A549 (cell line): Measurements from ENCODE around the gene CFAP70. TPM values are rescaled to one million over a fixed set of nuclear protein-coding genes. Genes with fewer than 3 reads are reported as not detected.

Experiments used
- ATAC-seq, 2 experiments: fragments of 200-7000 bp in 1 of 2; fragments of >200 bp in 1 of 2; cut with Nextera tagmentation in 1 of 2; cut with Tn5 transposase in 1 of 2; 3 replicates each; pipeline versions ENCODE4 v1.8.0 to v1.9.1; 2018 to 2020; ENCODE audit warnings: mild to moderate bottlenecking in 1 of 2, moderate library complexity in 1 of 2
- CTCF ChIA-PET: fragments of 300-600 bp; sonication (Branson Sonifier 250); formaldehyde crosslinking; extraction: SDS; loops from one replicate; lab custom pipeline; 2021; ENCODE audit warnings: antibody characterized with exemption, inconsistent platforms; lab: Yijun Ruan, JAX
- POLR2A ChIA-PET: fragments of 350-600 bp; formaldehyde crosslinking; extraction: SDS; loops from one replicate; lab custom pipeline; 2021; ENCODE audit warnings: antibody characterized with exemption, inconsistent platforms; lab: Yijun Ruan, JAX
- DNase-seq, 2 experiments: peaks; one replicate each; pipeline versions ENCODE4 v3.0.0 to v3.0.0-alpha.2; 2011 to 2016; ENCODE audit warnings: low read depth in 1 of 2, low spot score in 1 of 2
- FAIRE-seq: peaks from 2 replicates; lab custom pipeline; 2011; peaks lifted over from hg19 to GRCh38; lab: Jason Lieb, UNC
- H3K27ac ChIP-seq, 2 experiments: fragments of >200 bp; sonication (Bioruptor Twin); formaldehyde crosslinking; 3 replicates each; pipeline ENCODE4 v1.5.1; 2016 to 2017
- H3K4me1 ChIP-seq: fragments of >200 bp; sonication (Bioruptor Twin); formaldehyde crosslinking; 3 replicates; pipeline ENCODE4 v1.6.1; 2016
- H3K4me2 ChIP-seq: fragments of >200 bp; sonication (Bioruptor Twin); formaldehyde crosslinking; 3 replicates; pipeline ENCODE4 v1.6.1; 2016
- H3K4me3 ChIP-seq: fragments of >200 bp; sonication (Bioruptor Twin); formaldehyde crosslinking; 3 replicates; pipeline ENCODE4 v1.5.1; 2016
- H3K9me3 ChIP-seq: fragments of >200 bp; sonication (Bioruptor Twin); formaldehyde crosslinking; 3 replicates; pipeline ENCODE4 v1.6.1; 2016
- CBX8 ChIP-seq: fragments of 200-600 bp; sonication (generic); IDR thresholded peaks from 2 replicates; pipeline ENCODE4 v1.6.1; 2016
- CEBPB ChIP-seq, 2 experiments: fragments of >200 bp in 1 of 2; sonication (Bioruptor Twin) in 1 of 2; formaldehyde crosslinking in 1 of 2; IDR thresholded peaks; 2 replicates each; pipeline ENCODE4 v1.6.1; 2012 to 2016
- CHD2 ChIP-seq: fragments of 150-350 bp; IDR thresholded peaks from 2 replicates; pipeline ENCODE4 v1.6.1; 2014; ENCODE audit warnings: low read length; ENCODE audit not compliant: partially characterized antibody
- CTCF ChIP-seq: fragments of >200 bp; sonication (Bioruptor Twin); formaldehyde crosslinking; IDR thresholded peaks from 3 replicates; pipeline ENCODE4 v1.5.1; 2016
- E2F6 ChIP-seq: IDR thresholded peaks from 2 replicates; pipeline ENCODE4 v1.6.1; 2012; ENCODE audit warnings: low read depth, borderline replicate concordance
- EHF ChIP-seq: fragments of 250-450 bp; sonication (Bioruptor Pico); IDR thresholded peaks from 2 replicates; pipeline ENCODE4 v1.5.0; 2020; ENCODE audit warnings: mild to moderate bottlenecking
- EHMT2 ChIP-seq: fragments of 200-600 bp; sonication (generic); IDR thresholded peaks from 2 replicates; pipeline ENCODE4 v1.6.1; 2016; ENCODE audit warnings: antibody characterized with exemption, low read depth, mild to moderate bottlenecking, moderate library complexity
- HDAC2 ChIP-seq: fragments of 200-600 bp; sonication (generic); IDR thresholded peaks from 2 replicates; pipeline ENCODE4 v1.6.1; 2016
- HOXA7 ChIP-seq: fragments of 250-450 bp; sonication (Bioruptor Pico); IDR thresholded peaks from 2 replicates; pipeline ENCODE4 v1.5.0; 2020; ENCODE audit warnings: mild to moderate bottlenecking, moderate library complexity
- HOXB13 ChIP-seq: fragments of 250-450 bp; sonication (Bioruptor Pico); IDR thresholded peaks from 2 replicates; pipeline ENCODE4 v1.5.0; 2020; ENCODE audit warnings: low read depth, mild to moderate bottlenecking, moderate library complexity
- HOXB5 ChIP-seq: fragments of 250-450 bp; sonication (Bioruptor Pico); IDR thresholded peaks from 2 replicates; pipeline ENCODE4 v1.5.0; 2020; ENCODE audit warnings: mild to moderate bottlenecking, moderate library complexity
- KDM1A ChIP-seq: fragments of 200-600 bp; sonication (generic); IDR thresholded peaks from 2 replicates; pipeline ENCODE4 v1.6.1; 2016; ENCODE audit warnings: low read depth, mild to moderate bottlenecking
- MAFK ChIP-seq: fragments of 450-650 bp; IDR thresholded peaks from 2 replicates; pipeline ENCODE4 v1.6.1; 2014; ENCODE audit not compliant: partially characterized antibody
- POLR2AphosphoS2 ChIP-seq: conservative IDR thresholded peaks from 2 replicates; pipeline ENCODE4 v1.6.1; 2012; ENCODE audit warnings: low read length, improper control_type of control experiment, inconsistent platforms
- RAD21 ChIP-seq, 2 experiments: fragments of >200 bp in 1 of 2; sonication (Bioruptor Twin) in 1 of 2; formaldehyde crosslinking in 1 of 2; IDR thresholded peaks in 1 of 2; conservative IDR thresholded peaks in 1 of 2; 2 replicates in 1 of 2; 3 replicates in 1 of 2; pipeline ENCODE4 v1.6.1; 2012 to 2018; ENCODE audit warnings: inconsistent platforms in 1 of 2
- TFCP2L1 ChIP-seq: fragments of 250-450 bp; sonication (Bioruptor Pico); IDR thresholded peaks from 2 replicates; pipeline ENCODE4 v1.5.0; 2021; ENCODE audit warnings: mild to moderate bottlenecking
- TP53 ChIP-seq: fragments of 250-450 bp; sonication (Bioruptor Pico); IDR thresholded peaks from 2 replicates; pipeline ENCODE4 v1.5.0; 2021; ENCODE audit warnings: mild to moderate bottlenecking, moderate library complexity
- USF2 ChIP-seq: fragments of 450-650 bp; IDR thresholded peaks from 2 replicates; pipeline ENCODE4 v1.6.1; 2014; ENCODE audit warnings: antibody characterized with exemption
- ZC3H11A ChIP-seq: fragments of 450-650 bp; IDR thresholded peaks from 2 replicates; pipeline ENCODE4 v1.6.1; 2014; ENCODE audit warnings: antibody characterized with exemption, mild to moderate bottlenecking
- ZFP36 ChIP-seq: fragments of 450-650 bp; IDR thresholded peaks from 2 replicates; pipeline ENCODE4 v1.6.1; 2014; ENCODE audit warnings: borderline replicate concordance; ENCODE audit not compliant: partially characterized antibody
- ZSCAN20 ChIP-seq: fragments of 250-450 bp; sonication (Bioruptor Pico); IDR thresholded peaks from 2 replicates; pipeline ENCODE4 v1.8.0; 2022; ENCODE audit warnings: mild to moderate bottlenecking, moderate library complexity
- WGBS: methylation state at CpG from one replicate; pipeline ENCODE4 v1.1.6; 2017; ENCODE audit errors: missing lambda C conversion rate; 5-methylcytosine and 5-hydroxymethylcytosine counted together
- polyA plus RNA-seq, 4 experiments: library from polyadenylated mRNA; depleted of rRNA in 3 of 4; stranded (reverse); fragments of >200 nt; fragmentation: RNase III in 1 of 4; extraction: RNeasy Plus Mini Kit Qiagen cat#74134 plus additional on column Dnase treatment in 1 of 4; gene quantifications; 2 replicates in 3 of 4; 3 replicates in 1 of 4; pipeline ENCODE4 v1.2.3, GENCODE V29; 2011 to 2017
- TF ChIP-seq, protein P1 (sequence below): fragments of >200 bp; sonication (Bioruptor Twin); formaldehyde crosslinking; IDR thresholded peaks from 2 replicates; pipeline ENCODE4 v1.6.1; 2016

The CFAP70 gene
- polyA plus RNA-seq, 2 of the 4 experiments (the other 2 are of a cell fraction): 0.34 to 0.98 TPM

DNA sequence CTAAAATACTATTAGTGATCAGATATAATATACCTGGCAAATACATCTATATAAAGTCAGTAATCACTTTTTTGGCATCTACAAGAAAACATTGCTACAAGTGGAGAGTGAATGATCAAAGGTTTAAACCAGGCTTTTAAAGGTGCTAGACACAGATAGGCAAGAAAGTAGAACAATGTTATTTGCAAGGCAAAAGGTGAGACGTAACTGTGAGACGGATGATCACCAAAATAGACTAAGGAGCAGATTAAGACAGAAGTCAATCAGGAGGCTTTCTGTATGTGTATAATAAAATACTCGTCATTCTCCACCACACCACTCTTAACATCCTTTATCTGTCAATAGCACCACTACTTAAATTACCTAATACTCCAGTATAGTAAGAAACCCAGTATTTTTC is 46.9 kb upstream of the CFAP70 start:
- Histone ChIP-seq H3K27ac (no peak overlapping the region), H3K9me3 (no peaks in the 10 kb centered on the region), H3K4me2 (no peak overlapping the region), H3K4me1 (peaks cover 22% of the 10 kb centered on the region; the same call in 2 of the 3 replicates), H3K4me3 (no peak overlapping the region)
- FAIRE-seq (no peak), ATAC-seq (no peak), DNase-seq (no peak)
- TF ChIP-seq USF2 (no peak), HOXA7 (no peak), HOXB5 (CRISPR knock-in tag) (no peak), HOXB13 (CRISPR knock-in tag) (no peak), ZFP36 (no peak), CBX8 (no peak), ZSCAN20 (CRISPR knock-in tag) (no peak), EHMT2 (no peak), ZC3H11A (no peak), CEBPB (IDR thresholded peaks at IDR 0.05) (no peak), TFCP2L1 (CRISPR knock-in tag) (no peak), EHF (no peak), E2F6 (no peak), TP53 (no peak)
- TF ChIP-seq, protein P1, sequence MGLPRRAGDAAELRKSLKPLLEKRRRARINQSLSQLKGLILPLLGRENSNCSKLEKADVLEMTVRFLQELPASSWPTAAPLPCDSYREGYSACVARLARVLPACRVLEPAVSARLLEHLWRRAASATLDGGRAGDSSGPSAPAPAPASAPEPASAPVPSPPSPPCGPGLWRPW: no peak
- 95% methylated on average over 3 of the region's 3 CpGs for WGBS
- POLR2A ChIA-PET: interaction anchor here (0.7 kb wide), 1 partner anchor 47 kb away, joined by 6 read pairs; the partner anchor contains the start of gene CFAP70
- CTCF ChIA-PET: no interaction called here

DNA sequence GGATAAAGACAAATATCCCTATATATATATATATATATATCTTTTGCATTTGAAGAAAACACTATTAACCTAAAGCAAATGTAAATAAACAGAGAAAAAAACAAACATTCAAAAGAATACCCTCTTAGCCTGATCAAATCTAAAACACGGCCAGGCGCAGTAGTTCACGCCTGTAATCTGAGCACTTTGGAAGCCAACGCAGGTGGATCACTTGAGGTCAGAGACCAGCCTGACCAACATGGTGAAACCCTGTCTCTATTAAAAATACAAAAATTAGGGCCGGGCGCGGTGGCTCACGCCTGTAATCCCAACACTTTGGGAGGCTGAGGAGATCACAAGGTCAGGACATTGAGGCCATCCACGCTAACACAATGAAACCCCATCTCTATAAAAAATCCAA is 46.0 kb upstream of the CFAP70 start:
- CTCF ChIA-PET: no interaction called here
- Histone ChIP-seq H3K4me3 (no peak overlapping the region), H3K4me1 (peaks cover 17% of the 10 kb centered on the region; the same call in 2 of the 3 replicates), H3K9me3 (no peaks in the 10 kb centered on the region), H3K27ac (no peak overlapping the region), H3K4me2 (no peak overlapping the region)
- ATAC-seq (no peak), DNase-seq (no peak), FAIRE-seq (no peak)
- no peak for TF ChIP-seq RAD21 (conservative IDR thresholded peaks at IDR 0.05 in 1 of 2, IDR thresholded peaks at IDR 0.05 in 1 of 2)
- no peak for TF ChIP-seq E2F6
- TF ChIP-seq POLR2AphosphoS2: no peak
- TF ChIP-seq ZFP36: no peak
- no peak for TF ChIP-seq KDM1A
- TF ChIP-seq HDAC2: no peak
- no peak for TF ChIP-seq EHMT2
- no peak for TF ChIP-seq MAFK
- TF ChIP-seq ZC3H11A: no peak
- TF ChIP-seq CTCF: no peak
- TF ChIP-seq CHD2: no peak
- no peak for TF ChIP-seq HOXA7
- WGBS: 96% methylated on average over 9 of the region's 9 CpGs
- POLR2A ChIA-PET: no interaction called here
